Fibroblast of skin of left biceps (primary cell): ENCODE measurements around the gene PER2.

Source experiments
- DNase-seq, 2 experiments: peaks; one replicate each; pipeline ENCODE4 v3.0.0-alpha.2; 2013; ENCODE audit warnings: low read depth in 2 of 2

The PER2 gene

GRCh38 chr2:238231251-238231793 lies 57.1 kb downstream of the PER2 start:
- DNase-seq: no peak

GRCh38 chr2:238230699-238231098 lies 57.7 kb downstream of the PER2 start:
- no peak for DNase-seq

- no peak for DNase-seq
Observed at GRCh38 chr2:238228700-238229099, 59.7 kb downstream of the PER2 start.

- no peak for DNase-seq
Observed at GRCh38 chr2:238227587-238228032, 60.8 kb downstream of the PER2 start.

GRCh38 chr2:238226698-238227586 lies 61.5 kb downstream of the PER2 start:
- DNase-seq: no peak

GRCh38 chr2:238225911-238226697 lies 62.3 kb downstream of the PER2 start:
- no peak for DNase-seq

- DNase-seq: no peak
Observed at GRCh38 chr2:238225121-238225520, 63.3 kb downstream of the PER2 start.

GRCh38 chr2:238224356-238225035 lies 63.9 kb downstream of the PER2 start:
- DNase-seq: no peak

GRCh38 chr2:238220892-238221521 lies 67.4 kb downstream of the PER2 start:
- no peak for DNase-seq

GRCh38 chr2:238220274-238220891 lies 68.0 kb downstream of the PER2 start:
- DNase-seq: no peak

GRCh38 chr2:238216651-238217184 lies 71.7 kb downstream of the PER2 start:
- DNase-seq: no peak

- no peak for DNase-seq
Observed at GRCh38 chr2:238207006-238207405, 81.4 kb downstream of the PER2 start.

GRCh38 chr2:238203973-238204683 lies 84.3 kb downstream of the PER2 start:
- DNase-seq: no peak

- DNase-seq: peak; percentile 46 to 50
Observed at GRCh38 chr2:238203094-238203972, 85.1 kb downstream of the PER2 start, which contains the start of gene ILKAP. Gene ILKAP (minus strand): TSS chr2:238203695. CDS start chr2:238203553, 142 bp downstream.

- DNase-seq: no peak
Observed at GRCh38 chr2:238202326-238203093, 85.9 kb downstream of the PER2 start.
